HepG2 (cell line): Measurements from ENCODE around the gene RAB15. TPM values are rescaled to one million over a fixed set of nuclear protein-coding genes. Genes with fewer than 3 reads are reported as not detected.

ENCODE experiments used
- CBFB ChIP-seq: sonication (generic); formaldehyde crosslinking; IDR thresholded peaks from 2 replicates; pipeline ENCODE4 v1.4.0; 2020; ENCODE audit warnings: missing genetic modification reagents
- CEBPB ChIP-seq: IDR thresholded peaks from 2 replicates; pipeline ENCODE4 v1.6.1; 2011; ENCODE audit warnings: low read depth, low read length, improper control_type of control experiment, borderline replicate concordance
- CHD4 ChIP-seq: fragments of 200-600 bp; sonication (generic); IDR thresholded peaks from 2 replicates; pipeline ENCODE4 v1.7.0; 2017; ENCODE audit warnings: mild to moderate bottlenecking, low read length, borderline replicate concordance
- CREM ChIP-seq, 2 experiments: sonication (generic) in 1 of 2; formaldehyde crosslinking in 1 of 2; IDR thresholded peaks; 2 replicates each; pipeline versions ENCODE4 v1.4.0 to v1.6.1; 2016 to 2020; ENCODE audit warnings: antibody characterized with exemption in 1 of 2, mild to moderate bottlenecking in 1 of 2, missing genetic modification reagents in 1 of 2
- FOXA1 ChIP-seq, 2 experiments: fragments of 450-650 bp in 1 of 2; sonication (generic) in 1 of 2; formaldehyde crosslinking in 1 of 2; IDR thresholded peaks; 2 replicates each; pipeline versions ENCODE4 v1.4.0 to v1.6.1; 2016 to 2020; ENCODE audit warnings: missing genetic modification reagents in 1 of 2
- IRF2 ChIP-seq: IDR thresholded peaks from 2 replicates; pipeline ENCODE4 v1.6.1; 2018; ENCODE audit warnings: missing genetic modification reagents, missing compliant biosample characterization
- JUND ChIP-seq: sonication (generic); formaldehyde crosslinking; IDR thresholded peaks from 2 replicates; pipeline ENCODE4 v1.8.0; 2022; ENCODE audit warnings: mild to moderate bottlenecking, missing genetic modification reagents
- MIER2 ChIP-seq: IDR thresholded peaks from 2 replicates; pipeline ENCODE4 v1.6.1; 2016; ENCODE audit warnings: missing biosample characterization, missing genetic modification reagents
- NCOR1 ChIP-seq: fragments of 200-600 bp; sonication (generic); IDR thresholded peaks from 2 replicates; pipeline ENCODE4 v1.7.0; 2017; ENCODE audit warnings: antibody characterized with exemption, low read length, borderline replicate concordance
- PHF21A ChIP-seq: sonication (generic); formaldehyde crosslinking; IDR thresholded peaks from 2 replicates; pipeline ENCODE4 v1.5.0; 2020; ENCODE audit warnings: mild to moderate bottlenecking, missing genetic modification reagents
- POLR2A ChIP-seq, 2 experiments: IDR thresholded peaks; 2 replicates each; pipeline ENCODE4 v1.6.1; 2011; ENCODE audit warnings: low read depth in 2 of 2, low read length in 2 of 2, mild to moderate bottlenecking in 1 of 2, moderate library complexity in 1 of 2; ENCODE audit not compliant: insufficient read depth in 1 of 2
- POLR2AphosphoS2 ChIP-seq: IDR thresholded peaks from 2 replicates; pipeline ENCODE4 v1.6.1; 2011; ENCODE audit warnings: low read depth, low read length, improper control_type of control experiment
- PRMT3 ChIP-seq: sonication (generic); formaldehyde crosslinking; IDR thresholded peaks from 2 replicates; pipeline ENCODE4 v1.8.1; 2022; ENCODE audit warnings: low read depth, mild to moderate bottlenecking, moderate library complexity, missing genetic modification reagents, borderline replicate concordance
- REXO4 ChIP-seq: sonication (generic); formaldehyde crosslinking; IDR thresholded peaks from 2 replicates; pipeline ENCODE4 v1.8.0; 2022; ENCODE audit warnings: missing genetic modification reagents, mild to moderate bottlenecking, borderline replicate concordance
- ZNF17 ChIP-seq: sonication (generic); formaldehyde crosslinking; IDR thresholded peaks from 2 replicates; pipeline ENCODE4 v1.5.0; 2020; ENCODE audit warnings: mild to moderate bottlenecking, missing genetic modification reagents
- ZNF333 ChIP-seq: sonication (generic); formaldehyde crosslinking; IDR thresholded peaks from 2 replicates; pipeline ENCODE4 v1.4.0; 2020; ENCODE audit warnings: mild to moderate bottlenecking, missing genetic modification reagents, borderline replicate concordance
- ZNF572 ChIP-seq: sonication (generic); formaldehyde crosslinking; IDR thresholded peaks from 2 replicates; pipeline ENCODE4 v1.5.1; 2020; ENCODE audit warnings: mild to moderate bottlenecking, missing genetic modification reagents
- ZNF792 ChIP-seq: IDR thresholded peaks from 2 replicates; pipeline ENCODE4 v1.6.1; 2016
- polyA plus RNA-seq, 8 experiments: library from polyadenylated mRNA; depleted of rRNA in 3 of 8; stranded (reverse) in 7 of 8; unstranded in 1 of 8; fragments of >200 nt; fragmentation: Illumina TruSeq in 4 of 8; extraction: Trizol in 4 of 8; gene quantifications; 2 replicates each; pipeline versions ENCODE4 v1.2.1 to v1.2.3, GENCODE V29; 2011 to 2016; ENCODE audit warnings: low read depth in 4 of 8, missing spikeins in 1 of 8, mixed read lengths in 1 of 8; ENCODE audit not compliant: insufficient read depth in 1 of 8
- total RNA-seq, 5 experiments: library from RNA; depleted of rRNA; stranded (reverse); fragments of >200 nt; fragmentation: Illumina TruSeq; extraction: Trizol; gene quantifications; 2 replicates each; pipeline ENCODE4 v1.2.3, GENCODE V29; 2016; ENCODE audit warnings: low read depth in 1 of 5
- TF ChIP-seq, protein P1 (sequence below): sonication (generic); formaldehyde crosslinking; IDR thresholded peaks from 2 replicates; pipeline ENCODE4 v1.4.0; 2020; ENCODE audit warnings: missing genetic modification reagents, borderline replicate concordance
- TF ChIP-seq, protein P2 (sequence below): sonication (generic); formaldehyde crosslinking; IDR thresholded peaks from 2 replicates; pipeline ENCODE4 v1.5.1; 2020; ENCODE audit warnings: mild to moderate bottlenecking, missing genetic modification reagents
- TF ChIP-seq, protein P3 (sequence below): sonication (generic); formaldehyde crosslinking; IDR thresholded peaks from 2 replicates; pipeline ENCODE4 v1.5.1; 2020; ENCODE audit warnings: mild to moderate bottlenecking, moderate library complexity, missing genetic modification reagents

The RAB15 gene
- total and polyA plus RNA-seq, 2 of the 13 experiments (the other 11 are each of a cell fraction or from before 2014, with no cell fraction given) = 7.4 to 18.5 TPM

DNA sequence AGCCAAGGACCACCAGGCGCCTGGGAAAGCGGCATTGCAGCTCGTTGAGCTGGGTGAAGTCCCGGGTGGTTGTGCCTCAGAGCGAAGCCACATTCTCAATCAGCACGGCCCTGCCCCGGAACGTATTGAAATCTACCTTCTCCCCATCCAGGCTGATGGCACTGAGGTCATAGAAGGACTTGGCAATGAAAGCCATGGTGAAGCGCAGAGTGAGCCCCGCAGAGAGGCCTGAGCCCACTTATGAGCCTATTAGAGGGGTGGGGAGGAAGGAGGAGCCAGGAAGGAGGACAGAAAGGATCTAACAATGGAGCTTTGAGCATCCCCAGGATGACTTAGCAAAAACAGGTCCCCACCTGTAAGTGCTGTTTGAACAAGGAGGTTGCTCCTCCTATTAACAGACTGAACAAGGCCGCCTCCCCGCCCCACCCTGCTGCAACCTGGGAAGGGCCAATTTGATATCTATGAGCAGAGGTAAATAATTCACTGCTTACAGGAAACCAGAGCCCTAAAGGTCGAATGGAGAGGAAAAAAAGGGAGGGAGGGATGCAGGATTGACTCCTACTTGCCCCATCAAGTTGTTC, 29.5 kb downstream of the RAB15 start, which contains the start of gene GPX2 (continued):
- TF ChIP-seq, protein P1, sequence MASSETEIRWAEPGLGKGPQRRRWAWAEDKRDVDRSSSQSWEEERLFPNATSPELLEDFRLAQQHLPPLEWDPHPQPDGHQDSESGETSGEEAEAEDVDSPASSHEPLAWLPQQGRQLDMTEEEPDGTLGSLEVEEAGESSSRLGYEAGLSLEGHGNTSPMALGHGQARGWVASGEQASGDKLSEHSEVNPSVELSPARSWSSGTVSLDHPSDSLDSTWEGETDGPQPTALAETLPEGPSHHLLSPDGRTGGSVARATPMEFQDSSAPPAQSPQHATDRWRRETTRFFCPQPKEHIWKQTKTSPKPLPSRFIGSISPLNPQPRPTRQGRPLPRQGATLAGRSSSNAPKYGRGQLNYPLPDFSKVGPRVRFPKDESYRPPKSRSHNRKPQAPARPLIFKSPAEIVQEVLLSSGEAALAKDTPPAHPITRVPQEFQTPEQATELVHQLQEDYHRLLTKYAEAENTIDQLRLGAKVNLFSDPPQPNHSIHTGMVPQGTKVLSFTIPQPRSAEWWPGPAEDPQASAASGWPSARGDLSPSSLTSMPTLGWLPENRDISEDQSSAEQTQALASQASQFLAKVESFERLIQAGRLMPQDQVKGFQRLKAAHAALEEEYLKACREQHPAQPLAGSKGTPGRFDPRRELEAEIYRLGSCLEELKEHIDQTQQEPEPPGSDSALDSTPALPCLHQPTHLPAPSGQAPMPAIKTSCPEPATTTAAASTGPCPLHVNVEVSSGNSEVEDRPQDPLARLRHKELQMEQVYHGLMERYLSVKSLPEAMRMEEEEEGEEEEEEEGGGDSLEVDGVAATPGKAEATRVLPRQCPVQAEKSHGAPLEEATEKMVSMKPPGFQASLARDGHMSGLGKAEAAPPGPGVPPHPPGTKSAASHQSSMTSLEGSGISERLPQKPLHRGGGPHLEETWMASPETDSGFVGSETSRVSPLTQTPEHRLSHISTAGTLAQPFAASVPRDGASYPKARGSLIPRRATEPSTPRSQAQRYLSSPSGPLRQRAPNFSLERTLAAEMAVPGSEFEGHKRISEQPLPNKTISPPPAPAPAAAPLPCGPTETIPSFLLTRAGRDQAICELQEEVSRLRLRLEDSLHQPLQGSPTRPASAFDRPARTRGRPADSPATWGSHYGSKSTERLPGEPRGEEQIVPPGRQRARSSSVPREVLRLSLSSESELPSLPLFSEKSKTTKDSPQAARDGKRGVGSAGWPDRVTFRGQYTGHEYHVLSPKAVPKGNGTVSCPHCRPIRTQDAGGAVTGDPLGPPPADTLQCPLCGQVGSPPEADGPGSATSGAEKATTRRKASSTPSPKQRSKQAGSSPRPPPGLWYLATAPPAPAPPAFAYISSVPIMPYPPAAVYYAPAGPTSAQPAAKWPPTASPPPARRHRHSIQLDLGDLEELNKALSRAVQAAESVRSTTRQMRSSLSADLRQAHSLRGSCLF (CRISPR knock-in tag) = no peak
- TF ChIP-seq CREM (IDR thresholded peaks at IDR 0.05) (peak; percentile 86), CREM (CRISPR knock-in tag; IDR thresholded peaks at IDR 0.05) (no peak), PRMT3 (CRISPR knock-in tag) (no peak), MIER2 (CRISPR knock-in tag) (no peak), FOXA1 (IDR thresholded peaks at IDR 0.05) (no peak), FOXA1 (CRISPR knock-in tag; IDR thresholded peaks at IDR 0.05) (peak; percentile 66), POLR2AphosphoS2 (0 out of 2 replicates have a peak, but pooled peaks have one; percentile 45), CHD4 (no peak), CEBPB (no peak), NCOR1 (peak; percentile 61; the same call in 1 of the 2 replicates), CBFB (CRISPR knock-in tag) (0 out of 2 replicates have a peak, but pooled peaks have one; percentile 42), ZNF572 (CRISPR knock-in tag) (no peak), ZNF17 (CRISPR knock-in tag) (no peak), ZNF333 (CRISPR knock-in tag) (no peak), PHF21A (CRISPR knock-in tag) (peak; percentile 77), ZNF792 (peak; percentile 53; the same call in 1 of the 2 replicates), POLR2A (IDR thresholded peaks at IDR 0.05; ENCODE audit: insufficient read depth in 1 of 2, low read depth in 2 of 2, low read length in 2 of 2) (peak; percentile 89 to 97), JUND (CRISPR knock-in tag) (no peak), IRF2 (CRISPR knock-in tag) (0 out of 2 replicates have a peak, but pooled peaks have one; percentile 33), REXO4 (CRISPR knock-in tag) (no peak)
- TF ChIP-seq, protein P2, sequence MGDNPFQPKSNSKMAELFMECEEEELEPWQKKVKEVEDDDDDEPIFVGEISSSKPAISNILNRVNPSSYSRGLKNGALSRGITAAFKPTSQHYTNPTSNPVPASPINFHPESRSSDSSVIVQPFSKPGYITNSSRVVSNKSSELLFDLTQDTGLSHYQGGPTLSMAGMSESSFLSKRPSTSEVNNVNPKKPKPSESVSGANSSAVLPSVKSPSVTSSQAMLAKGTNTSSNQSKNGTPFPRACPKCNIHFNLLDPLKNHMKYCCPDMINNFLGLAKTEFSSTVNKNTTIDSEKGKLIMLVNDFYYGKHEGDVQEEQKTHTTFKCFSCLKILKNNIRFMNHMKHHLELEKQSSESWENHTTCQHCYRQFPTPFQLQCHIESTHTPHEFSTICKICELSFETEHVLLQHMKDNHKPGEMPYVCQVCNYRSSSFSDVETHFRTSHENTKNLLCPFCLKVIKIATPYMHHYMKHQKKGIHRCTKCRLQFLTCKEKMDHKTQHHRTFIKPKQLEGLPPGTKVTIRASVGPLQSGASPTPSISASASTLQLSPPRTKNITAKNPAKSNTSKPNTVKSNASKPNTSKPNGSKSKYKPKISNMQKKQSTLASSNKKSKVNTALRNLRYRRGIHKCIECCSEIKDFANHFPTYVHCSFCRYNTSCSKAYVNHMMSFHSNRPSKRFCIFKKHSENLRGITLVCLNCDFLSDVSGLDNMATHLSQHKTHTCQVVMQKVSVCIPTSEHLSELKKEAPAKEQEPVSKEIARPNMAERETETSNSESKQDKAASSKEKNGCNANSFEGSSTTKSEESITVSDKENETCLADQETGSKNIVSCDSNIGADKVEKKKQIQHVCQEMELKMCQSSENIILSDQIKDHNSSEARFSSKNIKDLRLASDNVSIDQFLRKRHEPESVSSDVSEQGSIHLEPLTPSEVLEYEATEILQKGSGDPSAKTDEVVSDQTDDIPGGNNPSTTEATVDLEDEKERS (CRISPR knock-in tag) = no peak
- TF ChIP-seq, protein P3, sequence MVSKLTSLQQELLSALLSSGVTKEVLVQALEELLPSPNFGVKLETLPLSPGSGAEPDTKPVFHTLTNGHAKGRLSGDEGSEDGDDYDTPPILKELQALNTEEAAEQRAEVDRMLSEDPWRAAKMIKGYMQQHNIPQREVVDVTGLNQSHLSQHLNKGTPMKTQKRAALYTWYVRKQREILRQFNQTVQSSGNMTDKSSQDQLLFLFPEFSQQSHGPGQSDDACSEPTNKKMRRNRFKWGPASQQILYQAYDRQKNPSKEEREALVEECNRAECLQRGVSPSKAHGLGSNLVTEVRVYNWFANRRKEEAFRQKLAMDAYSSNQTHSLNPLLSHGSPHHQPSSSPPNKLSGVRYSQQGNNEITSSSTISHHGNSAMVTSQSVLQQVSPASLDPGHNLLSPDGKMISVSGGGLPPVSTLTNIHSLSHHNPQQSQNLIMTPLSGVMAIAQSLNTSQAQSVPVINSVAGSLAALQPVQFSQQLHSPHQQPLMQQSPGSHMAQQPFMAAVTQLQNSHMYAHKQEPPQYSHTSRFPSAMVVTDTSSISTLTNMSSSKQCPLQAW (CRISPR knock-in tag) = peak; percentile 82
